GM21367 (cell line): ENCODE data around the gene BTNL8.
"Not testable (repeated sequence)": the region's sequence is repeated elsewhere in the genome, so short reads cannot be mapped to it uniquely, and the experiment has no call there.

ENCODE experiments used
- ATAC-seq: cut with Tn5 transposase; IDR thresholded peaks from one replicate; pipeline ENCODE4 v1.9.1; 2021; ENCODE audit not compliant: unreplicated experiment

BTNL8 gene

GRCh38 chr5:180874804-180875582 lies 24.0 kb upstream of the BTNL8 start:
- ATAC-seq, result no peak

DNA sequence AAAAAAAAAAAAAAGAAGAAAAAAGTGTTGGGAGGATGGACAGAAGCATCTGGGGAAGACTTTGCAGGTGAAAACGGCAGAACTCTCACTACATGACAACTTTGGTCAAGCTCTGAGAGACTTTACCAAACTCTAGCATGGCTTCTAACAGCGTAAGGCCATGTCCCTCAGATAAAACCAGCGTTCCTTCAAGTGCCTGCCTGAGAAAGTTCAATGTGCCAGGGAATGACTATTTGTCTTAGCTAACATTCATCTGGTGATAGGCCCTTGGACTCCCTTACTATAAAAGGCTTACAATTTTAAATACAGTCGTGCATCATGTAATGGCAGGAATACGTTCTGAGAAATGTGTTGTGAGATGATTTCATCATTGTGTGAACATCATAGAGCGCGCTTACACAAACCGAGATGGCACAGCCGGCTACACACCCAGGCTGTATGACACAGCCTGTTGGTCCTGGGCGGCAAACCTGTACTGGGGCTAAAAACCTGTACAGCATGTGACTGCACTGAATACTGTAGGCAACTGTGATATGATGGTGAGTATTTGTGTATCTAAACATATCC lies 23.0 kb upstream of the BTNL8 start:
- ATAC-seq, result no peak

DNA sequence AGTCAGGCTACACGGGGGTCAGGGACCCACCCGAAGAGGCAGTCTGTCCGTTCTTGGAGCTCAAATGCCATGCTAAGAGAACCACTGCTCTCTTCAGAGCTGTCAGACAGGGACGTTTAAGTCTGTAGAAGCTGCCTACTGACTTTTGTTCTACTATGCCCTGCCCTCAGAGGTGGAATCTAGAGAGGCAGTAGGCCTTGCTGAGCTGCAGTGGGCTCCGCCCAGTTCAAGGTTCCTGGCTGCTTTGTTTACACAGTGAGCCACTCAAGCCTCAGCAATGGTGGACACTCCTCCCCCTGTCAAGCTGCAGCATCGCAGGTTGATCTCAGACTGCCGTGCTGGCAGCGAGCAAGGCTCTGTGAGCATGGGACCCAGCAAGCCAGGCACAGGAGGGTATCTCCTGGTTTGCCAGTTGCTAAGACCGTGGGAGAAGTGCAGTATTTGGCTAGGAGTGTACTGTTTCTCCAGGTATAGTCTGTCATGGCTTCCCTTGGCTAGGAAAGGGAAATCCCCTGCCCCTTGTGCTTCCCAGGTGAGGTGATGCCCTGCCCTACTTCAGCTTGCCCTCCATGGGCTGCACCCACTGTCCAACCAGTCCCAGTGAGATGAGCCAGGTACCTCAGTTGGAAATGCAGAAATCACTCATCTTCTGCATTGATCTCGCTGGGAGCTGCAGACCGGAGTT lies 13.0 kb upstream of the BTNL8 start:
- ATAC-seq, result not testable (repeated sequence)

- no peak for ATAC-seq
Observed at GRCh38 chr5:180889381-180889780, 9.6 kb upstream of the BTNL8 start.

DNA sequence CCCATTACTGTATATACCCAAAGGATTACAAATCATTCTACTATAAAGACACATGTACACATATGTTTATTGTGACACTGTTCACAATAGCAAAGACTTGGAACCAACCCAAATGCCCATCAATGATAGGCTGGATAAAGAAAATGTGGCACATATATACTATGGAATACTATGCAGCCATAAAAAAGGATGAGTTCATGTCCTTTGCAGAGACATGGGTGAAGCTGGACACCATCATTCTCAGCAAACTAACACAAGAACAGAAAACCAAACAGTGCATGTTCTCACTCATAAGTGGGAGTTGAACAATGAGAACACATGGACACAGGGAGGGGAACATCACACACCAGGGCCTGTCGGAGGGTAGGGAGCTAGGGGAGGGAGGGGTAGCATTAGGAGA lies 3.6 kb upstream of the BTNL8 start:
- not testable (repeated sequence) for ATAC-seq

- ATAC-seq, result no peak
Observed at GRCh38 chr5:180900178-180900577, 1.2 kb downstream of the BTNL8 start.

DNA sequence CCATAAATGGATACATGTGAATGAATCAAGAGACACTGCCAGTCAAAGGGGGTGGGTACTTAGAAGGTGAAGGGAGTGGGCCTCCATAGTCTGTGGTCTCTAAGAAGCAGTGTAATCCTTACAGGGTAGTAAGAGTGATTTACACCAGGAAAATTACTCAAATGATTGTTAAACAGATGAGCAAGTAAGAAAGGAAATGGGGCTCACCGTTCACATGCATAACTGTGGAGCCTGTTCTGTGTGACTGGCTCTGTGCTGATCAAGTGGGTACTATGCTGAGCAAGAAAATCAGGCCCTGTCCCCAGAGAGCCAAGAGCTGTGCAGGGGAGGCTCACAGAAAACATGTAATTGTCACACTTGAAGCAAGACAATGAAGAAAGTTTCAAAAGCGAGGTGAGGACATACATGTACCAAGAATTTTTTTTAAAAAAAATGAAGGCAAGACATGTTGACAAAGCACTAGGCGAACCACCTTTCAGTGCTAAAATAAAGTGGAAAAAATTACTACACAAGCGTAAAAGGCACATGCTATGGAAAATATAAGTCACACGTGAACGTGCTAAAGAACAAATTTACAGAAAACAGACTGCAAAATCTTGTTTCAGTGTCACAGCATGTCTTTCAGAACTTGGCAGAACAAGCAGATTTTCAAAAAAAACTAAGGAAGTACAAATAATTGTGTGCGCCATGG lies 2.5 kb downstream of the BTNL8 start:
- ATAC-seq, result no peak

GRCh38 chr5:180908400-180908799 lies 9.4 kb downstream of the BTNL8 start:
- no peak for ATAC-seq

- ATAC-seq, result no peak
Observed at GRCh38 chr5:180908998-180909731, 10.2 kb downstream of the BTNL8 start.

- no peak for ATAC-seq
Observed at GRCh38 chr5:180909782-180910181, 10.8 kb downstream of the BTNL8 start.

- no peak for ATAC-seq
Observed at GRCh38 chr5:180910182-180910581, 11.2 kb downstream of the BTNL8 start.

DNA sequence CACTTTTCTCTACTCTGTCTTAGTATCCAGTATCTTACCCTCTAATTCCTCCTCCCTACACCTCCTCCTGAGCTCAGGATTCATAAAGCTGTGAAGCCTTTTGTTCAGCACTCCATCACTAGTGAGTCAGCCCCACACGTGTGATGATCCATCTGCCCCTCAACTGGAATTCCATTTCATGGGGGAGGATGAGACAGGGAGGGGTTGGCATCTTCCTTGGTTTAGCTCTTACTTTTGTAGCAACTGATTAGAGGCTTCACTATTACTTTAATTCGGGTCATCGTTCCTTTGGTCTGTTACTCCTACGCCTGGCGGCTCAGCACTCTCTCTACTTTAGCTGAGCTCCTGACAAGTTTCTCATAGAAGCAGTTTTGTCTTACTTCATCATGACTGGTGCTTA lies 11.8 kb downstream of the BTNL8 start:
- no peak for ATAC-seq

GRCh38 chr5:180914646-180915045 lies 15.7 kb downstream of the BTNL8 start:
- ATAC-seq, result no peak

GRCh38 chr5:180915924-180916323 lies 17.0 kb downstream of the BTNL8 start:
- no peak for ATAC-seq

GRCh38 chr5:180918380-180918779 lies 19.4 kb downstream of the BTNL8 start:
- ATAC-seq, result no peak

GRCh38 chr5:180920710-180921109 lies 21.8 kb downstream of the BTNL8 start:
- no peak for ATAC-seq

DNA sequence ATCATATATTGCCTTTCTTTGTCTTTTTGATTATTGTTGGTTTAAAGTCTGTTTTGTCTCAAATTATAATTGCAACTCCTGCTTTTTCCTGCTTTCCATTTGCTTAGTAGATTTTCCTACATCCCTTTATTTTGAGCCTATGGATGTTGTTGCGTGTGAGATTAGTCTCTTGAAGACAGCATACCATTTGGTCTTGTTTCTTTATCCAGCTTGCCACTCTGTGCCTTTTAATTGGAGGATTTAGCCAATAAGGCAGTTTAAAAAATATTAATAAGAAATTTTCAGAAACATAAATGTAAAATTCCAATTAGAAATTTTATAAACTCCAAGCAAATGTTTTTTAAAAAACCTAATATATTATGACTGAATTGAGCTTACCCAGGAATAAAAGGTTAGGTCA lies 24.0 kb downstream of the BTNL8 start:
- no peak for ATAC-seq

DNA sequence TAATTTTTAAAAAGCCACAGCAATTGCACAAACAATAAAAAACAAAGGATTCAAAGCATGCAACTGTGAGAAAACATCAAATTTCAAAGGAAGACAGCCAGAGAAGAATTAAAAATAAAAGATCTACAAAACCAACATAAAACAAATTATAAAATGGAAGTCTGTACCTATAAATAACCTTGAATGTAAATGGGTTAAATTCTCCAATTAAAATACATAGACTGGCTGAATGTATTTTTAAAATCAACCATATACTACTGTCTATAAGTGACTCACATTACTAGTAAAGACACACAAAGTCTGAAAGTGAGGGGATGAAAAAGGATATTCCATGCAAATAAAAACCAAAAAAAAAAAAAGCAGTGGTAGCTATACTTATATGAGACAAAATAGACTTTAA lies 33.7 kb downstream of the BTNL8 start:
- no peak for ATAC-seq

- no peak for ATAC-seq
Observed at GRCh38 chr5:180935203-180935602, 36.2 kb downstream of the BTNL8 start.

DNA sequence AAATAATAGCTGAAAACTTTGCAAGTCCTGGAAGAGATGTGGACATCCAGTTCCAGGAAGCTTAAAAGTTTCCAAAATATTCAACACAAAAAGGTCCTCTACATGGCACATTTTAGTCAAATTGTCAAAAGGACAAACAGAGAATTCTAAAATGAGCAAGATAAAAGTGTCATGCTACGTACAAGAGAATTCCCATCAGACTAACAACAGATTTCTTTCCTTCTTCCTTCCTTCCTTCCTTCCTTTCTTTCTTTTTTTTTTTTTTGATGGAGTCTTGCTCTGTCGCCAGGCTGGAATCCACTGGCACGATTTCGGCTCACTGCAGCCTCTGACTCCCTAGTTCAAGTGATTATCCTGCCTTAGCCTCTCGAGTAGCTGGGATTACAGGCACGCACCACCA lies 39.3 kb downstream of the BTNL8 start:
- no peak for ATAC-seq
